Stomach (tissue), 9 donors: ENCODE results near the gene IRF5. TPM values are rescaled to one million over a fixed set of nuclear protein-coding genes. Genes with fewer than 3 reads are reported as not detected.
A peak's percentile ranks its signal among the peaks of the same experiment; 100 is the strongest.
"Not testable (repeated sequence)": the region's sequence is repeated elsewhere in the genome, so short reads cannot be mapped to it uniquely, and the experiment has no call there.

Experiments used
- DNase-seq, 2 donors: peaks; one replicate each; pipeline versions ENCODE4 v3.0.0 to v3.0.0-alpha.2; 2013 to 2019
- H3K27ac ChIP-seq, 5 donors: fragments of 200-600 bp in 4 of 5; sonication (generic) in 4 of 5; one replicate each; pipeline ENCODE4 v1.5.1; 2013 to 2019; ENCODE audit warnings: mild to moderate bottlenecking in 1 of 5, moderate library complexity in 1 of 5
- H3K27me3 ChIP-seq, 3 donors: fragments of 200-600 bp; sonication (generic); one replicate each; pipeline ENCODE4 v1.5.1; 2017 to 2019; ENCODE audit warnings: mixed run types in 1 of 3
- H3K36me3 ChIP-seq, 4 donors: fragments of 200-600 bp; sonication (generic); 1 replicate in 3 of 4; 2 replicates in 1 of 4; pipeline ENCODE4 v1.5.1; 2016 to 2019
- H3K4me1 ChIP-seq, 4 donors: fragments of 200-600 bp; sonication (generic); one replicate each; pipeline ENCODE4 v1.5.1; 2016 to 2019
- H3K4me3 ChIP-seq, 4 donors: fragments of 200-600 bp; sonication (generic) in 3 of 4; one replicate each; pipeline ENCODE4 v1.5.1; 2016 to 2019; ENCODE audit warnings: mild to moderate bottlenecking in 1 of 4
- H3K9me3 ChIP-seq, 4 donors: fragments of 200-600 bp; sonication (generic); one replicate each; pipeline ENCODE4 v1.5.1; 2016 to 2019
- CTCF ChIP-seq, 7 experiments: fragments of 450-650 bp in 4 of 7; fragments of 200-600 bp in 3 of 7; sonication (generic) in 3 of 7; IDR thresholded peaks; one replicate each; pipeline ENCODE4 v1.5.1; 2016 to 2019; ENCODE audit warnings: antibody characterized with exemption in 7 of 7, control low read depth in 2 of 7, mild to moderate bottlenecking in 1 of 7
- EP300 ChIP-seq: sonication (generic); formaldehyde crosslinking; IDR thresholded peaks from one replicate; pipeline ENCODE4 v1.6.1; 2017; ENCODE audit warnings: antibody characterized with exemption
- POLR2A ChIP-seq, 4 donors: fragments of 450-650 bp; IDR thresholded peaks; one replicate each; pipeline ENCODE4 v1.6.1; 2016; ENCODE audit warnings: antibody characterized with exemption in 4 of 4, control low read depth in 2 of 4, mild to moderate bottlenecking in 1 of 4, moderate library complexity in 1 of 4
- POLR2AphosphoS5 ChIP-seq, 3 donors: sonication (generic); formaldehyde crosslinking; IDR thresholded peaks; one replicate each; pipeline ENCODE4 v1.6.1; 2016; ENCODE audit warnings: antibody characterized with exemption in 3 of 3
- WGBS, 5 donors: extraction: QIAGEN DNeasy Blood & Tissue Kit in 3 of 5; methylation state at CpG; one replicate each; pipeline versions ENCODE4 v1.1.5 to v1.1.7; 2013 to 2018; 5-methylcytosine and 5-hydroxymethylcytosine counted together
- intact Hi-C: fragments of 100-400 bp; cut with DNase I; formaldehyde crosslinking; loops from one replicate; pipeline ENCODE4 v1.15.1; 2023; ENCODE audit warnings: low total_unique reads
- polyA plus RNA-seq, 3 donors: library from polyadenylated mRNA; stranded (reverse); fragments of 200-250 nt; gene quantifications; one replicate each; pipeline ENCODE4 v1.2.3, GENCODE V29; 2013
- total RNA-seq, 5 donors: library from RNA; depleted of rRNA; stranded (reverse); fragments of >200 nt; gene quantifications; one replicate each; pipeline versions ENCODE4 v1.1.0 to v1.2.3, GENCODE V29; 2014 to 2016
- donor health status: healthy with polysubstance abuse.
- donor health status: Bipolar disorder and iron deficiency.
- donor health status: healthy.

Gene IRF5
- total and polyA plus RNA-seq, 8 donors = 2.2 to 13.8 (median 4.7) TPM

DNA sequence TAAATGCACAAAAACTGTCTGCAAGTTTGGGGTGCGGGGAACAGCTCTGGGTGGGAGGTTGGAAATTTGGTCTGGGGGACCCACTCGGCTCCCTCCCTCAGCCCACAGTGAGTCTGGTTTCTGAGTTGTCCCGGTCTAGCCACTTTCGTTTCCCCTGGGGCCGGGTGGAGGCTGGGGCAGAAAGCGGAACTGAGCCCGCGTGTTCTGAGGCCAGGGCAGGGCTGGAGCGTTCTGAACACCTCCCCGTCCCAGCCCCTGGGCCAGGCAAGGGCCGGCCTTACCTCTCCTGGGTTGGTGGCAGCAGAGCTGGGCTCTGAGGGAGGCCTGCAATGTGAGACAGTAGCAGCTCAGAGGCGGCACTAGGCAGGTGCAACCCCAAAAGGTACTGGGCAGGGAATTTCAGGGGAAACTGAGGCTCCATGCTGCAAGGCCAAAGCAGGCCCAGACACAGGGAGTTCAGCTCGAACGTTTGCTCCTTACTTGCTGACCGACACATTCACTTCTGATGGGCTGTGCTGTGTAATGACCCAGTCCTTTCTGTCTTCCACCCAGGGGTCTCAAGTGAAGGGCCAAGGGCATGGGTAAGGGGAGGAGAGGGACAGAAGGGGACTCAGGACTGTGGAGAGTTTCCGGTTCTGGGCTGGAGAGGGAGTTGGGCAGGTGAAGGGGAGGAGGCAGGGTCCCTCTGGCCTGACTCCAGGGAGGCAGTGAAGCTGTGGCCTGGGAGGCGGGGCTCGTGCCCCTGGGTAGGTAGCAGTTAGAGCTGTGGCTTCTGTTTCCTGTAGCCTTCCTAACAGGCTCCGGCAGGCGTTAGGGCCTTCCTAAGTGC is 3.0 kb downstream of the IRF5 start:
- Histone ChIP-seq H3K36me3 (peaks cover 0 to 3% (median under 1%) of the 10 kb centered on the region in 4 donors), H3K4me3 (peak overlapping the region in 3 of 4 donors; percentile 9 to 90 (median 66)), H3K9me3 (no peaks in the 10 kb centered on the region), H3K27ac (peak overlapping the region in 3 of 5 donors; percentile 26 to 75 (median 73)), H3K27me3 (peaks cover 0 to 45% (median 0%) of the 10 kb centered on the region in 3 donors), H3K4me1 (peaks cover 17 to 29% (median 24%) of the 10 kb centered on the region in 4 donors)
- DNase-seq = peak; percentile 48 to 63
- WGBS, 5 donors = 69 to 78% (median 76%) methylated on average over 19 to 20 of the region's 20 CpGs
- TF ChIP-seq POLR2AphosphoS5 (IDR thresholded peaks at IDR 0.05) (no peak), EP300 (no peak), POLR2A (IDR thresholded peaks at IDR 0.05) (no peak), CTCF (IDR thresholded peaks at IDR 0.05) (no peak)
- intact Hi-C loops = no loop called here

- DNase-seq = no peak
- Histone ChIP-seq H3K27me3 (peaks cover 0 to 44% (median 0%) of the 10 kb centered on the region in 3 donors), H3K27ac (peak overlapping the region in 2 of 5 donors; percentile 73 to 75), H3K9me3 (no peaks in the 10 kb centered on the region), H3K36me3 (peaks cover 0 to 9% (median 5%) of the 10 kb centered on the region in 4 donors), H3K4me3 (peak overlapping the region in 2 of 4 donors; percentile 14 to 90), H3K4me1 (peaks cover 17 to 29% (median 24%) of the 10 kb centered on the region in 4 donors)
- intact Hi-C loops = no loop called here
- TF ChIP-seq EP300 (no peak), POLR2AphosphoS5 (IDR thresholded peaks at IDR 0.05) (no peak), POLR2A (IDR thresholded peaks at IDR 0.05) (no peak), CTCF (IDR thresholded peaks at IDR 0.05) (no peak)
- WGBS, 5 donors = 84 to 93% (median 87%) methylated on average over 15 of the region's 15 CpGs
Measured at GRCh38 chr7:128941323-128941890, 3.7 kb downstream of the IRF5 start.

GRCh38 chr7:128941946-128942526 is 4.3 kb downstream of the IRF5 start:
- intact Hi-C loops = no loop called here
- Histone ChIP-seq H3K27me3 (peaks cover 0 to 40% (median 0%) of the 10 kb centered on the region in 3 donors), H3K4me1 (peaks cover 17 to 29% (median 24%) of the 10 kb centered on the region in 4 donors), H3K36me3 (peaks cover 0 to 16% (median 8%) of the 10 kb centered on the region in 4 donors), H3K4me3 (no peak overlapping the region), H3K27ac (no peak overlapping the region), H3K9me3 (no peaks in the 10 kb centered on the region)
- no peak for DNase-seq
- TF ChIP-seq CTCF (IDR thresholded peaks at IDR 0.05) = no peak
- TF ChIP-seq POLR2AphosphoS5 (IDR thresholded peaks at IDR 0.05) = no peak
- no peak for TF ChIP-seq EP300
- TF ChIP-seq POLR2A (IDR thresholded peaks at IDR 0.05) = no peak
- 80 to 92% (median 86%) methylated on average over 11 to 16 of the region's 16 CpGs for WGBS, 5 donors

GRCh38 chr7:128943251-128943650 is 5.5 kb downstream of the IRF5 start:
- 84 to 96% (median 92%) methylated on average over 2 of the region's 2 CpGs for WGBS, 5 donors
- H3K4me1 ChIP-seq = peaks cover 8 to 19% (median 12%) of the 10 kb centered on the region in 4 donors
- intact Hi-C loops = not testable (repeated sequence)

More at GRCh38 chr7:128943251-128943650, 5.5 kb downstream of the IRF5 start:
- Histone ChIP-seq H3K36me3 (peaks cover 0 to 26% (median 12%) of the 10 kb centered on the region in 4 donors), H3K27me3 (peaks cover 0 to 28% (median 0%) of the 10 kb centered on the region in 3 donors)
- not testable (repeated sequence) for H3K4me3 ChIP-seq, DNase-seq, H3K27ac ChIP-seq, H3K9me3 ChIP-seq
